Activated CD8-positive, alpha-beta T cell treated with anti-CD3 and anti-CD28 coated beads, Interleukin-2, amount 10 ng/mL, durations not matched to agents 7 days and 5 days (primary cell): Measurements from ENCODE around the gene PACSIN1. TPM values are rescaled to one million over a fixed set of nuclear protein-coding genes. Genes with fewer than 3 reads are reported as not detected.

Experiments used
- ATAC-seq: fragments of 150-1000 bp; cut with Tn5 transposase; one replicate; pipeline ENCODE4 v1.10.0; 2021; ENCODE audit warnings: moderate library complexity
- CTCF ChIA-PET: fragments of 350-600 bp; sonication (Branson Sonifier 250); formaldehyde crosslinking; loops from one replicate; lab custom pipeline; 2021; ENCODE audit warnings: antibody characterized with exemption; lab: Charles Lee
- POLR2A ChIA-PET: fragments of 350-600 bp; sonication (Branson Sonifier 250); formaldehyde crosslinking; loops from one replicate; lab custom pipeline; 2021; ENCODE audit warnings: antibody characterized with exemption; lab: Charles Lee
- DNase-seq: peaks from one replicate; pipeline ENCODE4 v3.0.0-alpha.2; 2020
- H3K27ac Mint-ChIP-seq: one replicate; pipeline ENCODE4 v1.8.0; 2021; ENCODE audit warnings: mild to moderate bottlenecking, mixed read lengths
- H3K27me3 Mint-ChIP-seq: one replicate; pipeline ENCODE4 v1.8.0; 2021; ENCODE audit warnings: low read depth, mixed read lengths
- H3K36me3 Mint-ChIP-seq: one replicate; pipeline ENCODE4 v1.8.0; 2021; ENCODE audit warnings: low read depth, mixed read lengths
- H3K4me1 Mint-ChIP-seq: one replicate; pipeline ENCODE4 v1.8.0; 2021; ENCODE audit warnings: low read depth, mixed read lengths
- H3K4me3 Mint-ChIP-seq: one replicate; pipeline ENCODE4 v1.8.0; 2021; ENCODE audit warnings: mild to moderate bottlenecking, mixed read lengths
- H3K9me3 Mint-ChIP-seq: one replicate; pipeline ENCODE4 v1.8.0; 2022; ENCODE audit warnings: mixed read lengths; ENCODE audit not compliant: insufficient read depth
- total RNA-seq, 2 experiments: library from RNA; stranded (reverse); gene quantifications; one replicate each; pipeline ENCODE4 v1.2.3, GENCODE V29; 2021

The PACSIN1 gene
- total RNA-seq, 2 experiments from 2014 or later: 1.4 to 1.9 TPM

DNA sequence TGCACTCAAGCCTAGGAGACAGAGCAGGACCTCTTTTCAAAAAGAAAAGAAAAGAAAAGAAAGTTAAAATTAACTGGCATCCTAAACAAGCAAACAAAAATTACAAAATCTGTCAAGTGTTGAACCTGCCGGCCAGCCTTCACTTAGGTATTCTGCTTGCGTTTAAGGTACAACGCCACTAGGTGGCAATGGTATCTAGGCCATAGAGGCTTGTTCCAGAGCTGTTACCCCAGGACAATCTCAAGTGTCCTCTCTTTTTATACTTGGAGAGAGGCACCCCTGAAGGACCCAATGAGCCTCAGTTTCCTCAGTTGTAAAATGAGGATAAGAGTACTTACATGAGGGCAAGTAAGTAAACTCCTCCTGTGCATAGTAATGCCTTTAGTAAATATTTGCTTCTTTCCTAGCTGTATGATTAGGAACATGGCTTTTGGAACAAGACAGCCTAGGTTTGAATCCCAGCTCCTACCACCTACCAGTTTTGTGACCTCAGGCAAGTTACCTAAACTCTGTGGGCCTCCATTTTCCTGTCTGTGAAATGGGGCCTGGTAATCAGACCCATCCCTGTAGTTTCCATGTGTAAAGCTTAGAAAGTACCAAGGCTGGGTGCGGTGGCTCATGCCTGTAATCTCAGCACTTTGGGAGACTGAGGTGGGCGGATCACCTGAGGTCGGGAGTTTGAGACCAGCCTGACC is 5.8 kb upstream of the PACSIN1 start:
- ChIA-PET POLR2A (interaction anchor here (0.6 to 0.9 kb wide), 2 partner anchors 152 to 297 kb away, joined by 3 read pairs; no protein-coding TSS in a partner anchor), CTCF (interaction anchor here (0.6 to 5.4 kb wide), 38 partner anchors 9 to 745 kb away, joined by 3 to 106 read pairs (median 4); partner anchors contain the start of genes ANKS1A, BLTP3A, RPS10 and SMIM29)
- Mint-ChIP-seq H3K9me3 (no peaks in the 10 kb centered on the region), H3K4me1 (peaks cover 1% of the 10 kb centered on the region), H3K4me3 (no peak overlapping the region), H3K27me3 (peaks cover 18% of the 10 kb centered on the region), H3K27ac (no peak overlapping the region), H3K36me3 (no peaks in the 10 kb centered on the region)
- ATAC-seq (peak; percentile 65), DNase-seq (peak; percentile 67)

DNA sequence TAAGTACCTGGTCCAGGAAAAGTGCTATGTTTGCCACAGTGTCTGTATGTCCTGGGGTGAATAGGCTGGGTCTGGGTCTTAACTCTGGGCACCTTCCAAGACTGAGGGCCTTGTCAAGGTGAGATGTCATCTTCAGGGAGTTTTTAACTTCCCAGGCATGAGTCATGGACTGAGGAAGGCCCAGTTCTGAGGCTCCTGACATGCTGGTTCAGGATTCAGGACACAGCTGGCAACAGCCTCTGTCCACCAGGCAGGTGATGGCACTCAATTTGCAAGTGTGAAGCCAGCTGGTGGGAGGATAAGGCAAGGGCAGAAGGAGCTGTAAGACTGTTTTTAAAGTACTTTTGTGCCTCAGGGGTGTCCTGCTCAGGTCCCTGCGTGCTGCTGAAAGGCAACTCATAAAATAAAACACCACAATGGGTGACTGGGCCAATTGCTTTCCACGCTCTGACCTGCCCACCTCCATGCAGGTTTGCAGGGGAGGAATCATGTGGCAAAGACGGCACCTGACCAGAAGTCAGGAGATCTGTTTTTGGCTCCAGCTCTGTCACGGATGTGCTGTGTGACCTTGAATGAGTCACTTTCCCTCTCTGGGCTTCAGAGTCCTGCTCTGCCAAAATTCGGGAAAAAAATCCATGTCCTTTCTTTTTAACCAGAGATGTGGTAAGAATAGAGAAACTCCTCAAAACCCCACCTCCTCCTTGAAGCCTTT is 4.9 kb upstream of the PACSIN1 start:
- DNase-seq (no peak), ATAC-seq (no peak)
- no peaks in the 10 kb centered on the region for H3K36me3 Mint-ChIP-seq
- no peaks in the 10 kb centered on the region for H3K9me3 Mint-ChIP-seq
- no peak overlapping the region for H3K4me3 Mint-ChIP-seq
- H3K27me3 Mint-ChIP-seq: peaks cover 24% of the 10 kb centered on the region
- ChIA-PET CTCF (interaction anchor here (0.7 to 5.4 kb wide), 30 partner anchors 8 to 744 kb away, joined by 3 to 106 read pairs (median 4); partner anchors contain the start of genes ANKS1A, BLTP3A, RPS10 and SMIM29), POLR2A (interaction anchor here (0.9 kb wide), 1 partner anchor 151 kb away, joined by 3 read pairs; no protein-coding TSS in a partner anchor)
- H3K27ac Mint-ChIP-seq: no peak overlapping the region
- H3K4me1 Mint-ChIP-seq: peaks cover 6% of the 10 kb centered on the region

- Mint-ChIP-seq H3K27me3 (peaks cover 26% of the 10 kb centered on the region), H3K9me3 (no peaks in the 10 kb centered on the region), H3K36me3 (no peaks in the 10 kb centered on the region), H3K4me1 (peaks cover 6% of the 10 kb centered on the region), H3K27ac (no peak overlapping the region), H3K4me3 (no peak overlapping the region)
- no peak for DNase-seq
- ATAC-seq: no peak
- CTCF ChIA-PET: interaction anchor here (5.4 kb wide), 1 partner anchor 148 kb away, joined by 106 read pairs; no protein-coding TSS in a partner anchor
- POLR2A ChIA-PET: no interaction called here
These were observed 3.9 kb upstream of the PACSIN1 start for GRCh38 chr6:34462010-34462409.

DNA sequence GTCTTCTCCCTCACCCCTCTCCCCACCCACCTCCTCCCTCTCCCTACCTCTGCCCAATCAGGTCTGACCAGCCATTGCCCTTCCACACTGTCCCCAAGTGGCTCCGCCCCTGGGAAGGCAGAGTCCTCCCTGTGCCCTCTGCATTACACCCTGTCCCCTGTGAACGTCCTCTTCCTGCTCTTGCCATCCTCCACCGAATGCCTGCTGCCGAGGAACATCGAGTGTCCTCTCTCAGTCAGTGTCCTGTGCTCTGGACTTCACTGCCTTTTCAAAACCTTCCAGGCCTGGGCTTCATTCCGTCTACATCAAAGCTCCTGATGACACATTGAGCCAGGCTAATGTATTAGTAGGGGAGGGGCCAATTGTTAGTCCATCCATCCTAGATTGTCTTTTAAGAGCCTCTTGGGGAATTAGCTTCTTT is 3.3 kb upstream of the PACSIN1 start:
- POLR2A ChIA-PET: no interaction called here
- Mint-ChIP-seq H3K36me3 (no peaks in the 10 kb centered on the region), H3K9me3 (no peaks in the 10 kb centered on the region), H3K4me1 (peaks cover 6% of the 10 kb centered on the region), H3K27ac (no peak overlapping the region), H3K27me3 (peaks cover 28% of the 10 kb centered on the region), H3K4me3 (no peak overlapping the region)
- DNase-seq (no peak), ATAC-seq (no peak)
- CTCF ChIA-PET: interaction anchor here (5.4 kb wide), 1 partner anchor 148 kb away, joined by 106 read pairs; no protein-coding TSS in a partner anchor

- Mint-ChIP-seq H3K4me3 (no peak overlapping the region), H3K36me3 (no peaks in the 10 kb centered on the region), H3K27me3 (peaks cover 28% of the 10 kb centered on the region), H3K4me1 (peaks cover 6% of the 10 kb centered on the region), H3K27ac (no peak overlapping the region), H3K9me3 (no peaks in the 10 kb centered on the region)
- no peak for ATAC-seq
- POLR2A ChIA-PET: no interaction called here
- no peak for DNase-seq
- CTCF ChIA-PET: interaction anchor here (5.4 kb wide), 1 partner anchor 147 kb away, joined by 106 read pairs; no protein-coding TSS in a partner anchor
These were observed 2.6 kb upstream of the PACSIN1 start for GRCh38 chr6:34463299-34463698.

DNA sequence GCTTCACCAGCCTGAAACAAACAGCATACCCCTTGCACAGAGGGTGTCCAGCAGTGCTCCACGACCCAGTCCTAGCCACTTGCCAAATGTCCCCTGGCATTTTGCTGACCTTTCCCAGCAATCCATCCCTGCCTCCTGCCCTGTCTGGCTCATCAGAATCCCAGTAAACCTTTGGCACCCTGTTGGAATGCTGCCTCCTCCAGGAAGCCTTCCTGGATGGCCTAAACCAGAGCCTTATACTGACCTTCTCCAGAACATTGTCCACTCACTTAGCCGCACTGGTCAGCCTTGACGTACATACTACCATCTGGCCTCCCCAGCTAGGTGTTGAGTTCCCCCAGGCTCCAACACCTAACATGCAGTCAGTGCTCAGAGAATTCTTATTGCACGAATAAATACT is 2.0 kb upstream of the PACSIN1 start:
- Mint-ChIP-seq H3K36me3 (no peaks in the 10 kb centered on the region), H3K4me3 (no peak overlapping the region), H3K4me1 (peaks cover 6% of the 10 kb centered on the region), H3K27ac (no peak overlapping the region), H3K9me3 (no peaks in the 10 kb centered on the region), H3K27me3 (peaks cover 28% of the 10 kb centered on the region)
- ChIA-PET POLR2A (no interaction called here), CTCF (no interaction called here)
- DNase-seq: no peak
- ATAC-seq: no peak

DNA sequence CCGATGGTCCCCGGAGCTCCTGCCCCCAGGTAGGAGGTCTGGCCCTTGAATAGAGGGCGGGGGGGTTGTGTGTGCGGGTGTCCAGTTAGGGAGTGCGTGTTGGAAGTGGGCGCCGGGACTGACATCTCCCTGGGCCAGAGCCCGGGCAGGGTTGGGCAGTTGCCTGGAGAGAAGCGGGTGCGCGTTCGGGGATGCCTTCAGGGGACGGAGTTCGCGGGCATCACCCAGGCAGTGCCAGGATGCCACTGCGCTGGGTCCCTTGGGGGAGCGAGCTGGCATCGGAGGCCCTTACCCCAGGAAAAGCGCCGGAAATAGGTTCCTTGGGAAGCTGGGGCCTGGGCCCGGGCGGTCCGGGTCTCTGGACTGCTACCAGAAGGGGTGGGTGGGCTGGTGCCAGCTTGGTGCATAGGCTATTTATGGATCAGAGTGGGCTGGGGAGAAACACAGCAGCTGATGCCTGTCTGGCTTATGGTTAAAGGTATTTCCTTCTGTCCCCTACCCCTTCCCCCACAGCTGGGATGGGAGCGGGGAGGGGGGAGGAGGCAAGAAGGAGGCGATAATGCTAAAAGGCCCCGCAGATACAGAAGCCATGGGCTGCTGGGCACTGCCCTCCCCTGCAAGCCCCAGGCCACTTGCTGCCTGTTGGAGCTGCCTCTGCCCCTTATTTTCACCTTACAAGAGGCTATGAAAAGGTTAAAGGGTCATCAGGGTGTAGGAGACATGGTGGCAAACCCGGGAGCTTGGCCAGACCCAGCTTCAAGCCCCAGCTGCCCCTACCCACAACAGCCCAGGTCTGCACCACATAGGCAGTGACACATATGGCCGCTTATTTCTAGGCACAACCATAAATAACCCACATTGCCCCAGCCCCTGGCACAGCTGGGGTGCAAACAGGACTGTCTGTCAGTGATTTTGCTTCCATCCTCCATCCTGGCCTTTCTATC is 638 bp downstream of the PACSIN1 start:
- Mint-ChIP-seq H3K4me1 (peaks cover 6% of the 10 kb centered on the region), H3K4me3 (peak overlapping the region; percentile 25), H3K36me3 (no peaks in the 10 kb centered on the region), H3K9me3 (no peaks in the 10 kb centered on the region), H3K27ac (no peak overlapping the region), H3K27me3 (peaks cover 28% of the 10 kb centered on the region)
- CTCF ChIA-PET: interaction anchor here (1.2 kb wide), 1 partner anchor 143 kb away, joined by 4 read pairs; no protein-coding TSS in a partner anchor
- POLR2A ChIA-PET: no interaction called here
- no peak for ATAC-seq
- no peak for DNase-seq

DNA sequence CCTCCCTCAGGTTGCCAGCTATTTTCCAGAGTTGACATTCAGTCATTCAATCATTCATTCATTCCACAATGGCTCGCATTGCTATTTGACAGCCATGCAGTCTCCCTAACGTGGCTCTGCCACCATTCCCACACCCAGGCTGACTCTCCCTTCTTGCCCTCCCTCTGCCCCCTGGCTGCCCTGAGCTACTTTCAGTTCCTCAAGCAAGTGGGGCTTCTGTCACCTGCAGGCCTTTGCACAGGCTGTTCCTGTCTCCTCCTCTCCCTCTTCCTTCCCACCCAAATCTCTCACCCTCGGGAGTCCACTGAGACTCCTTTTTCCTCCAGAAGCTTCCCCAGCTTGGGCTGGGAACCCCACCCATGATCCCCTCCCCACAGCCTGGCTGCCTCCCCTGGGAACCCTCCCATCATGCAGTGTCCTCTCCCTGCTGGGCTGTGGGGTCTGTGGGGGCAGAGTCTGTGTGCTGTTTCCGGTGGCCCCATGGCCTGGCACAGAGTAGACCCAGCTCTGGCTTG is 2.6 kb downstream of the PACSIN1 start:
- POLR2A ChIA-PET: no interaction called here
- no peak for DNase-seq
- Mint-ChIP-seq H3K4me1 (peaks cover 6% of the 10 kb centered on the region), H3K27me3 (peaks cover 20% of the 10 kb centered on the region), H3K9me3 (no peaks in the 10 kb centered on the region), H3K4me3 (no peak overlapping the region), H3K36me3 (no peaks in the 10 kb centered on the region), H3K27ac (no peak overlapping the region)
- CTCF ChIA-PET: interaction anchor here (1.0 to 2.4 kb wide), 2 partner anchors 8 to 141 kb away, joined by 3 to 11 read pairs; no protein-coding TSS in a partner anchor
- no peak for ATAC-seq

- DNase-seq: no peak
- Mint-ChIP-seq H3K27me3 (peaks cover 17% of the 10 kb centered on the region), H3K4me1 (peaks cover 6% of the 10 kb centered on the region), H3K27ac (no peak overlapping the region), H3K9me3 (peaks cover 3% of the 10 kb centered on the region), H3K36me3 (no peaks in the 10 kb centered on the region), H3K4me3 (no peak overlapping the region)
- CTCF ChIA-PET: interaction anchor here (2.4 kb wide), 1 partner anchor 9 kb away, joined by 11 read pairs; no protein-coding TSS in a partner anchor
- POLR2A ChIA-PET: no interaction called here
- no peak for ATAC-seq
These were observed 3.6 kb downstream of the PACSIN1 start for GRCh38 chr6:34469499-34469898.

- Mint-ChIP-seq H3K36me3 (no peaks in the 10 kb centered on the region), H3K4me1 (no peaks in the 10 kb centered on the region), H3K27ac (no peak overlapping the region), H3K4me3 (no peak overlapping the region), H3K9me3 (peaks cover 3% of the 10 kb centered on the region), H3K27me3 (peaks cover 3% of the 10 kb centered on the region)
- POLR2A ChIA-PET: no interaction called here
- CTCF ChIA-PET: no interaction called here
- no peak for DNase-seq
- no peak for ATAC-seq
These were observed 6.5 kb downstream of the PACSIN1 start for GRCh38 chr6:34472425-34472824.

- ChIA-PET POLR2A (no interaction called here), CTCF (interaction anchor here (0.6 to 1.7 kb wide), 2 partner anchors 14 to 134 kb away, joined by 3 to 7 read pairs; no protein-coding TSS in a partner anchor)
- ATAC-seq (no peak), DNase-seq (no peak)
- peaks cover 3% of the 10 kb centered on the region for H3K9me3 Mint-ChIP-seq
- no peaks in the 10 kb centered on the region for H3K36me3 Mint-ChIP-seq
- no peak overlapping the region for H3K4me3 Mint-ChIP-seq
- peaks cover 3% of the 10 kb centered on the region for H3K27me3 Mint-ChIP-seq
- H3K4me1 Mint-ChIP-seq: no peaks in the 10 kb centered on the region
- H3K27ac Mint-ChIP-seq: no peak overlapping the region
These were observed 8.1 kb downstream of the PACSIN1 start for GRCh38 chr6:34473967-34474366.
